H1 (cell line): ENCODE measurements around the gene CABP4. TPM values are rescaled to one million over a fixed set of nuclear protein-coding genes. Genes with fewer than 3 reads are reported as not detected.

ENCODE experiments used
- CTCF ChIA-PET: fragments of 300-600 bp; sonication (Branson Sonifier 250); formaldehyde crosslinking; loops from one replicate; lab custom pipeline; 2021; ENCODE audit not compliant: partially characterized antibody; lab: Charles Lee
- POLR2A ChIA-PET: fragments of 300-600 bp; sonication (Branson Sonifier 250); formaldehyde crosslinking; loops from one replicate; lab custom pipeline; 2021; ENCODE audit warnings: inconsistent platforms; ENCODE audit not compliant: partially characterized antibody; lab: Charles Lee
- DNase-seq, 2 experiments: peaks; one replicate each; pipeline versions ENCODE4 v3.0.0 to v3.0.0-alpha.2; 2010 to 2022; ENCODE audit warnings: low spot score in 2 of 2, low read depth in 1 of 2, mixed read lengths in 1 of 2
- FAIRE-seq: peaks from 2 replicates; lab custom pipeline; 2011; peaks lifted over from hg19 to GRCh38; lab: Jason Lieb, UNC
- H2AFZ ChIP-seq: 2 replicates; pipeline ENCODE4 v1.8.1; 2012; ENCODE audit warnings: low read length, inconsistent platforms
- H2AK5ac ChIP-seq: 2 replicates; pipeline ENCODE4 v1.6.1; 2013; ENCODE audit warnings: low read depth, low read length
- H2BK120ac ChIP-seq: replicated peaks from 2 replicates; pipeline ENCODE3; 2013; ENCODE audit warnings: low read depth, low read length, inconsistent platforms
- H2BK12ac ChIP-seq: 2 replicates; pipeline ENCODE4 v1.6.1; 2013; ENCODE audit warnings: low read depth, low read length
- H2BK15ac ChIP-seq: 2 replicates; pipeline ENCODE4 v1.6.1; 2013; ENCODE audit warnings: low read length
- H2BK20ac ChIP-seq: 2 replicates; pipeline ENCODE4 v1.6.1; 2013; ENCODE audit warnings: low read length
- H2BK5ac ChIP-seq: 2 replicates; pipeline ENCODE4 v1.6.1; 2013; ENCODE audit warnings: low read depth, low read length
- H3K14ac ChIP-seq: 2 replicates; pipeline ENCODE4 v1.6.1; 2013; ENCODE audit warnings: inconsistent platforms; ENCODE audit not compliant: insufficient read length
- H3K18ac ChIP-seq: 2 replicates; pipeline ENCODE4 v1.6.1; 2013; ENCODE audit warnings: low read length; ENCODE audit errors: extremely low read depth
- H3K23ac ChIP-seq: 2 replicates; pipeline ENCODE4 v1.6.1; 2013; ENCODE audit warnings: inconsistent platforms; ENCODE audit not compliant: insufficient read length
- H3K23me2 ChIP-seq: 2 replicates; pipeline ENCODE4 v1.6.1; 2013; ENCODE audit warnings: low read depth, low read length
- H3K27ac ChIP-seq: 2 replicates; pipeline ENCODE4 v1.6.1; 2011; ENCODE audit warnings: low read depth, low read length, inconsistent platforms
- H3K27me3 ChIP-seq, 4 experiments: replicated peaks in 1 of 4; 1 replicate in 1 of 4; 2 replicates in 3 of 4; pipeline versions ENCODE4 v1.6.1 to v1.8.1; 2011 to 2013; ENCODE audit warnings: low read length in 3 of 4, mild to moderate bottlenecking in 3 of 4, inconsistent platforms in 2 of 4, mixed read lengths in 2 of 4, moderate library complexity in 1 of 4; ENCODE audit not compliant: control insufficient read depth in 3 of 4, insufficient read depth in 3 of 4; ENCODE audit errors: extremely low read depth in 1 of 4
- H3K36me3 ChIP-seq, 4 experiments: 2 replicates each; pipeline versions ENCODE4 v1.6.1 to v1.8.1; 2011 to 2013; ENCODE audit warnings: mild to moderate bottlenecking in 4 of 4, low read length in 3 of 4, moderate library complexity in 2 of 4, control low read depth in 1 of 4, inconsistent platforms in 1 of 4; ENCODE audit not compliant: insufficient read depth in 4 of 4, control insufficient read depth in 2 of 4
- H3K4ac ChIP-seq: replicated peaks from 2 replicates; pipeline ENCODE3; 2013; ENCODE audit warnings: low read length, low read depth, mixed read lengths, inconsistent platforms; ENCODE audit not compliant: insufficient read length
- H3K4me1 ChIP-seq, 4 experiments: replicated peaks in 1 of 4; 1 replicate in 1 of 4; 2 replicates in 3 of 4; pipeline versions ENCODE4 v1.6.1 to v1.8.1; 2011 to 2013; ENCODE audit warnings: low read length in 3 of 4, inconsistent platforms in 2 of 4, mixed read lengths in 1 of 4; ENCODE audit not compliant: insufficient read depth in 4 of 4, control insufficient read depth in 3 of 4
- H3K4me2 ChIP-seq, 2 experiments: 2 replicates each; pipeline versions ENCODE4 v1.6.1 to v1.8.1; 2011 to 2013; ENCODE audit warnings: low read depth in 2 of 2, low read length in 2 of 2, control low read depth in 1 of 2, inconsistent platforms in 1 of 2, mild to moderate bottlenecking in 1 of 2; ENCODE audit not compliant: insufficient read depth in 1 of 2
- H3K4me3 ChIP-seq, 4 experiments: fragments of 200-600, 300-600 bp in 1 of 4; sonication (generic), shearing (Covaris generic), sonication (Bioruptor Twin) in 1 of 4; 2 replicates each; pipeline versions ENCODE4 v1.5.1 to v1.8.1; 2011 to 2016; ENCODE audit warnings: low read length in 4 of 4, low read depth in 3 of 4, control low read depth in 2 of 4, inconsistent platforms in 2 of 4, mild to moderate bottlenecking in 2 of 4, mixed read lengths in 1 of 4, moderate library complexity in 1 of 4; ENCODE audit not compliant: insufficient read depth in 2 of 4; ENCODE audit errors: extremely low read depth in 1 of 4
- H3K56ac ChIP-seq: replicated peaks from 2 replicates; pipeline ENCODE3; 2013; ENCODE audit warnings: low read depth, mild to moderate bottlenecking, mixed read lengths, low read length, inconsistent platforms; ENCODE audit not compliant: insufficient read length
- H3K79me1 ChIP-seq: 2 replicates; pipeline ENCODE4 v1.6.1; 2013; ENCODE audit warnings: low read depth, low read length, control low read depth
- H3K79me2 ChIP-seq, 2 experiments: 2 replicates each; pipeline versions ENCODE4 v1.6.1 to v1.8.1; 2012 to 2013; ENCODE audit warnings: low read length in 2 of 2, mild to moderate bottlenecking in 2 of 2, inconsistent platforms in 1 of 2; ENCODE audit not compliant: insufficient read depth in 2 of 2, control insufficient read depth in 1 of 2
- H3K9ac ChIP-seq, 4 experiments: replicated peaks in 1 of 4; 1 replicate in 1 of 4; 2 replicates in 3 of 4; pipeline versions ENCODE4 v1.6.1 to v1.8.1; 2011 to 2013; ENCODE audit warnings: low read depth in 3 of 4, low read length in 3 of 4, control low read depth in 2 of 4, mild to moderate bottlenecking in 2 of 4, moderate library complexity in 2 of 4, inconsistent platforms in 1 of 4; ENCODE audit errors: extremely low read depth in 1 of 4
- H3K9me3 ChIP-seq, 2 experiments: 2 replicates each; pipeline versions ENCODE4 v1.6.1 to v1.8.1; 2012 to 2013; ENCODE audit warnings: mild to moderate bottlenecking in 2 of 2, moderate library complexity in 2 of 2, control low read depth in 1 of 2, inconsistent platforms in 1 of 2, low read depth in 1 of 2, low read length in 1 of 2, mixed read lengths in 1 of 2; ENCODE audit not compliant: insufficient read depth in 2 of 2
- H4K20me1 ChIP-seq, 2 experiments: replicated peaks in 1 of 2; 2 replicates each; pipeline versions ENCODE3 to v1.8.1; 2011 to 2013; ENCODE audit warnings: inconsistent platforms in 2 of 2, low read length in 2 of 2, mild to moderate bottlenecking in 1 of 2; ENCODE audit not compliant: insufficient read depth in 2 of 2, control insufficient read depth in 1 of 2
- H4K5ac ChIP-seq: 2 replicates; pipeline ENCODE4 v1.6.1; 2013; ENCODE audit warnings: low read length, low read depth, mixed read lengths, inconsistent platforms; ENCODE audit not compliant: insufficient read length
- H4K8ac ChIP-seq: 2 replicates; pipeline ENCODE4 v1.8.0; 2013; ENCODE audit warnings: mild to moderate bottlenecking, moderate library complexity, low read length, inconsistent platforms; ENCODE audit not compliant: insufficient read depth; ENCODE audit errors: extremely low read depth
- H4K91ac ChIP-seq: replicated peaks from 2 replicates; pipeline ENCODE3; 2013; ENCODE audit warnings: low read length, mixed read lengths, inconsistent platforms; ENCODE audit not compliant: insufficient read length
- BRCA1 ChIP-seq: IDR thresholded peaks from 2 replicates; pipeline ENCODE4 v1.6.1; 2012; ENCODE audit warnings: low read depth, low read length, improper control_type of control experiment
- CEBPB ChIP-seq: IDR thresholded peaks from 2 replicates; pipeline ENCODE4 v1.6.1; 2012; ENCODE audit warnings: low read depth, low read length
- EZH2 ChIP-seq: fragments of 200-600 bp; sonication (generic); IDR thresholded peaks from 2 replicates; pipeline ENCODE4 v1.7.1; 2012; ENCODE audit warnings: low read depth, mild to moderate bottlenecking, moderate library complexity, low read length, inconsistent platforms; ENCODE audit not compliant: severe bottlenecking
- KDM5A ChIP-seq: fragments of 200-600 bp; IDR thresholded peaks from 2 replicates; pipeline ENCODE4 v1.7.1; 2012; ENCODE audit warnings: mild to moderate bottlenecking, low read length, inconsistent platforms, mixed read lengths
- POLR2A ChIP-seq, 2 experiments: IDR thresholded peaks; 1 replicate in 1 of 2; 2 replicates in 1 of 2; pipeline ENCODE4 v1.6.1; 2011; ENCODE audit warnings: low read depth in 2 of 2, low read length in 2 of 2, mild to moderate bottlenecking in 2 of 2; ENCODE audit errors: control extremely low read depth in 1 of 2
- RXRA ChIP-seq: IDR thresholded peaks from 2 replicates; pipeline ENCODE4 v1.6.1; 2011; ENCODE audit warnings: low read depth, mild to moderate bottlenecking, low read length, moderate library complexity; ENCODE audit not compliant: insufficient read depth
- SRF ChIP-seq: IDR thresholded peaks from 2 replicates; pipeline ENCODE4 v1.6.1; 2011; ENCODE audit warnings: mild to moderate bottlenecking, low read depth, low read length, moderate library complexity
- WGBS, 2 experiments: shearing (Covaris generic) in 1 of 2; methylation state at CpG; one replicate each; pipeline versions ENCODE4 v1.1.6 to v1.1.7; 2013 to 2015; ENCODE audit warnings: low lambda C conversion rate in 2 of 2, mixed read lengths in 2 of 2, inconsistent platforms in 1 of 2, low coverage in 1 of 2, missing lambda C conversion rate in 1 of 2; ENCODE audit not compliant: insufficient replicate concordance in 2 of 2, insufficient coverage in 1 of 2, insufficient read length in 1 of 2; ENCODE audit errors: extremely low coverage in 1 of 2, missing lambda C conversion rate in 1 of 2; 5-methylcytosine and 5-hydroxymethylcytosine counted together
- polyA plus RNA-seq, 7 experiments: library from polyadenylated mRNA; depleted of rRNA in 3 of 7; stranded (reverse) in 5 of 7; unstranded in 2 of 7; fragments of >200 nt in 5 of 7; fragments of 200-250 nt in 2 of 7; gene quantifications; 1 replicate in 5 of 7; 2 replicates in 1 of 7; 4 replicates in 1 of 7; pipeline versions ENCODE4 v1.2.1 to v1.2.3, GENCODE V29; 2011 to 2013; ENCODE audit warnings: missing spikeins in 2 of 7, mixed read lengths in 2 of 7
- total RNA-seq: library from RNA; stranded (reverse); fragmentation: NEBNext Ultra II Directional; extraction: Animal tissue kit (Norgen Biotek cat#: 25700); gene quantifications from 2 replicates; pipeline ENCODE4 v1.2.1, GENCODE V29; 2021
- TF ChIP-seq, protein P1 (sequence below), 3 experiments: IDR thresholded peaks; 1 replicate in 2 of 3; 2 replicates in 1 of 3; pipeline versions ENCODE4 v1.5.1 to v1.6.1; 2011; ENCODE audit warnings: low read length in 3 of 3, mild to moderate bottlenecking in 3 of 3, inconsistent platforms in 2 of 3, low read depth in 1 of 3, moderate library complexity in 1 of 3; ENCODE audit not compliant: insufficient read depth in 1 of 3; ENCODE audit errors: control extremely low read depth in 1 of 3

Gene CABP4
- total and polyA plus RNA-seq, 2 of the 8 experiments (the other 6 are each of a cell fraction or from before 2014, with no cell fraction given), result not detected

DNA sequence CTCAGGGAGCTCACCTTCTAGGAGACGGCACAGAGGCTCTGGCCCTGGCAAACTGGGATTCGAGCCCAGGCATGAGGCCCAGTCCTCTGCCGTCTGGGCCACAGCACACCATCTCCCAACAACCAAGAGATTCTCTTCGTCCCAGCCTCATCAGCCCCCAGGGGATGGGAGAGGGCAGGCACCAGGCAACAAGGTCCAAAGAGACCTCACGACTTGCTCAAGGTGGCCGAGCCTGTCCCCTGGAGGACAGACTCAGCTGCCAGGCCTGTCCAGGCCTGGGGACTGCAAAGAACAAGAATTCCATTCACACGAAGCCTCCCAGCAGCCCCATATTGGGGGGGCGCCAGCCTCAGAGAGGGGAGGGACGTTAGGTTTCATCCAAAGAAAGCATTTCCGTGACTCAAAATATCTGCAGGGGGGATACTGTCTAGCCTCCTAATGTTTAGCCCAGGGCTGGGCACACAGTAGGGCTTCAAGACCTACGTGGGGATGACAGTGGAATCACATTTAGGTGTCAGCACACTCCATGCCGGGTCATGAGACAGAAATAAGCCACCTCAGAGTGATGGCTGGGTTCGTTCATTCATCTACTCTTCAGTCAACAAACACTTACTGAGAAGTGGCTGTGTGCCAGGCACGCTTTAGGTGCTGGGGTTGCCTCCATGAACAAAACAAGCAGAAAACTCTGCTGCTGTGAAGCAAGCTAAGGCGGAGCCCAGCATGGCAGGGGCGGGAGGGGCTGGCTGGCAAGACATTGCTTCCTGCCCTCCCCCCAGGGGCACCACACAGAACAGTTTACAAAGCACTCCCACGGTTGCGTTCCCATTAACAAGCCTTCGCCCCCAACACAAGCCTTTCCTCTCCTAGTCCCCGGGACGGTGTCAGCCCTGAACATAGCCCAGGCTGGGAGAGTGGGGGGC, 38.5 kb upstream of the CABP4 start:
- CTCF ChIA-PET, result interaction anchor here (0.7 to 1.6 kb wide), 6 partner anchors 10 to 65 kb away, joined by 3 to 5 read pairs (median 4); partner anchors contain the start of genes PPP1CA and TBC1D10C
- DNase-seq (no peak), FAIRE-seq (no peak)
- no peaks in the 10 kb centered on the region for H3K36me3 ChIP-seq
- no peak overlapping the region for H3K27ac ChIP-seq
- no peak overlapping the region for H2AFZ ChIP-seq
- no peak overlapping the region for H2BK15ac ChIP-seq
- peaks cover 0 to 3% of the 10 kb centered on the region in 2 experiments for H4K20me1 ChIP-seq
- peak overlapping the region; percentile 46 for H3K4ac ChIP-seq
- H3K27me3 ChIP-seq, result peaks cover 0 to 18% (median 7%) of the 10 kb centered on the region in 4 experiments; a peak in 5 of 7 replicates
- H3K23me2 ChIP-seq, result peaks cover 12% of the 10 kb centered on the region; the same call in 1 of the 2 replicates
- H3K9me3 ChIP-seq, result no peaks in the 10 kb centered on the region
- no peak overlapping the region; the same call in 1 of the 2 replicates for H3K18ac ChIP-seq
- peak overlapping the region; percentile 57 to 86; a peak in 2 of 4 replicates for H3K4me2 ChIP-seq
- no peak overlapping the region for H2BK20ac ChIP-seq
- no peak overlapping the region for H2BK120ac ChIP-seq
- no peak overlapping the region for H2BK5ac ChIP-seq
- no peak overlapping the region for H4K91ac ChIP-seq
- H2AK5ac ChIP-seq, result peak overlapping the region; percentile 93; the same call in 1 of the 2 replicates
- POLR2A ChIA-PET, result interaction anchor here (1.3 to 10.2 kb wide), 4 partner anchors 19 to 66 kb away, joined by 3 to 104 read pairs (median 4); partner anchors contain the start of genes PTPRCAP and RAD9A
- H2BK12ac ChIP-seq, result 0 out of 2 replicates have a peak overlapping the region, but pooled peaks have one; percentile 68
- no peaks in the 10 kb centered on the region for H3K79me1 ChIP-seq
- H3K4me3 ChIP-seq, result peak overlapping the region in 1 of 4 experiments; percentile 67; a peak in 1 of 8 replicates
- H3K23ac ChIP-seq, result no peak overlapping the region
- H3K79me2 ChIP-seq, result no peaks in the 10 kb centered on the region
- WGBS, 2 experiments, result 78% methylated on average over 20 of the region's 21 CpGs; no CpG with 5 or more reads in 1 of the 2 experiments
- H4K5ac ChIP-seq, result no peak overlapping the region
- peaks cover 4 to 15% (median 11%) of the 10 kb centered on the region in 4 experiments for H3K4me1 ChIP-seq
- H3K56ac ChIP-seq, result no peak overlapping the region
- no peak overlapping the region for H3K14ac ChIP-seq
- no peak overlapping the region; a peak in 2 of 7 replicates for H3K9ac ChIP-seq
- H4K8ac ChIP-seq, result no peak overlapping the region; the same call in 1 of the 2 replicates
- no peak for TF ChIP-seq RXRA
- no peak for TF ChIP-seq SRF
- TF ChIP-seq, protein P1, sequence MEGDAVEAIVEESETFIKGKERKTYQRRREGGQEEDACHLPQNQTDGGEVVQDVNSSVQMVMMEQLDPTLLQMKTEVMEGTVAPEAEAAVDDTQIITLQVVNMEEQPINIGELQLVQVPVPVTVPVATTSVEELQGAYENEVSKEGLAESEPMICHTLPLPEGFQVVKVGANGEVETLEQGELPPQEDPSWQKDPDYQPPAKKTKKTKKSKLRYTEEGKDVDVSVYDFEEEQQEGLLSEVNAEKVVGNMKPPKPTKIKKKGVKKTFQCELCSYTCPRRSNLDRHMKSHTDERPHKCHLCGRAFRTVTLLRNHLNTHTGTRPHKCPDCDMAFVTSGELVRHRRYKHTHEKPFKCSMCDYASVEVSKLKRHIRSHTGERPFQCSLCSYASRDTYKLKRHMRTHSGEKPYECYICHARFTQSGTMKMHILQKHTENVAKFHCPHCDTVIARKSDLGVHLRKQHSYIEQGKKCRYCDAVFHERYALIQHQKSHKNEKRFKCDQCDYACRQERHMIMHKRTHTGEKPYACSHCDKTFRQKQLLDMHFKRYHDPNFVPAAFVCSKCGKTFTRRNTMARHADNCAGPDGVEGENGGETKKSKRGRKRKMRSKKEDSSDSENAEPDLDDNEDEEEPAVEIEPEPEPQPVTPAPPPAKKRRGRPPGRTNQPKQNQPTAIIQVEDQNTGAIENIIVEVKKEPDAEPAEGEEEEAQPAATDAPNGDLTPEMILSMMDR (IDR thresholded peaks at IDR 0.05; ENCODE audit: control extremely low read depth in 1 of 3, insufficient read depth in 1 of 3, low read depth in 1 of 3, low read length in 3 of 3), result no peak
- no peak for TF ChIP-seq KDM5A
- no peak for TF ChIP-seq POLR2A (IDR thresholded peaks at IDR 0.05; ENCODE audit: control extremely low read depth in 1 of 2, low read depth in 2 of 2, low read length in 2 of 2)
- TF ChIP-seq CEBPB, result no peak
- no peak for TF ChIP-seq BRCA1
- TF ChIP-seq EZH2, result no peak
